IMR-90 (cell line): ENCODE data around the gene INPP5A. TPM values are rescaled to one million over a fixed set of nuclear protein-coding genes. Genes with fewer than 3 reads are reported as not detected.

ENCODE experiments used
- ATAC-seq: fragments of 200-7000 bp; cut with Tn5 transposase; 2 replicates; pipeline ENCODE4 v1.9.1; 2020; ENCODE audit warnings: low read depth, mild to moderate bottlenecking, moderate library complexity
- BruUV-seq: library from RNA; stranded (reverse); fragments of 400-500 nt; replicated peaks from 2 replicates; lab custom pipeline; 2021; lab: Mats Ljungman, UMichigan
- CTCF ChIA-PET: fragments of 300-600 bp; formaldehyde crosslinking; extraction: SDS; loops from one replicate; lab custom pipeline; 2021; ENCODE audit warnings: antibody characterized with exemption; lab: Yijun Ruan, JAX
- POLR2A ChIA-PET: fragments of 300-600 bp; sonication (Branson Sonifier 250); formaldehyde crosslinking; loops from one replicate; lab custom pipeline; 2022; ENCODE audit warnings: antibody characterized with exemption; ENCODE audit not compliant: unreplicated experiment; lab: Charles Lee
- DNase-seq: peaks from one replicate; pipeline ENCODE4 v3.0.0; 2013
- H2AFZ ChIP-seq: replicated peaks from 2 replicates; pipeline ENCODE3; 2013; ENCODE audit warnings: low read length, mild to moderate bottlenecking; ENCODE audit not compliant: poor library complexity
- H2AK5ac ChIP-seq: 2 replicates; pipeline ENCODE4 v1.6.1; 2013; ENCODE audit warnings: low read depth, low read length, inconsistent platforms
- H2AK9ac ChIP-seq: replicated peaks from 2 replicates; pipeline ENCODE3; 2013; ENCODE audit warnings: mild to moderate bottlenecking, low read depth, low read length, moderate library complexity; ENCODE audit not compliant: poor library complexity
- H2BK120ac ChIP-seq: 2 replicates; pipeline ENCODE4 v1.6.1; 2013; ENCODE audit warnings: low read depth, low read length, inconsistent platforms
- H2BK15ac ChIP-seq: 3 replicates; pipeline ENCODE4 v1.6.1; 2013; ENCODE audit warnings: low read depth, low read length, inconsistent platforms
- H2BK20ac ChIP-seq: 2 replicates; pipeline ENCODE4 v1.6.1; 2013; ENCODE audit warnings: low read depth, mild to moderate bottlenecking, inconsistent platforms, low read length, moderate library complexity
- H2BK5ac ChIP-seq: 2 replicates; pipeline ENCODE4 v1.6.1; 2013; ENCODE audit warnings: mild to moderate bottlenecking, low read depth, low read length, inconsistent platforms; ENCODE audit not compliant: poor library complexity, severe bottlenecking
- H3K14ac ChIP-seq: replicated peaks from 2 replicates; pipeline ENCODE4 v1.6.1; 2013; ENCODE audit warnings: low read depth, low read length, inconsistent platforms
- H3K18ac ChIP-seq: 2 replicates; pipeline ENCODE4 v1.6.1; 2013; ENCODE audit warnings: low read depth, low read length, control low read depth
- H3K23ac ChIP-seq: 2 replicates; pipeline ENCODE4 v1.6.1; 2013; ENCODE audit warnings: low read depth, low read length, inconsistent platforms
- H3K27ac ChIP-seq: 2 replicates; pipeline ENCODE4 v1.5.1; 2013; ENCODE audit warnings: mild to moderate bottlenecking, control low read depth, low read length; ENCODE audit not compliant: insufficient read depth
- H3K27me3 ChIP-seq: 2 replicates; pipeline ENCODE4 v1.6.1; 2013; ENCODE audit warnings: low read length; ENCODE audit not compliant: control insufficient read depth, insufficient read depth
- H3K36me3 ChIP-seq: 2 replicates; pipeline ENCODE4 v1.6.1; 2013; ENCODE audit warnings: low read length, mixed read lengths; ENCODE audit not compliant: control insufficient read depth, insufficient read depth
- H3K4ac ChIP-seq: 2 replicates; pipeline ENCODE4 v1.6.1; 2013; ENCODE audit warnings: low read depth, low read length, inconsistent platforms
- H3K4me1 ChIP-seq: 2 replicates; pipeline ENCODE4 v1.6.1; 2013; ENCODE audit warnings: low read length, mixed read lengths; ENCODE audit not compliant: control insufficient read depth, insufficient read depth
- H3K4me2 ChIP-seq: 2 replicates; pipeline ENCODE4 v1.6.1; 2013; ENCODE audit warnings: low read depth, mild to moderate bottlenecking, control low read depth, low read length, moderate library complexity
- H3K4me3 ChIP-seq: 2 replicates; pipeline ENCODE4 v1.5.1; 2013; ENCODE audit warnings: low read depth, mild to moderate bottlenecking, control low read depth, low read length, moderate library complexity; ENCODE audit not compliant: insufficient read depth
- H3K56ac ChIP-seq: 2 replicates; pipeline ENCODE4 v1.6.1; 2013; ENCODE audit warnings: low read length, inconsistent platforms; ENCODE audit not compliant: insufficient read depth; ENCODE audit errors: extremely low read depth
- H3K79me1 ChIP-seq, 2 experiments: 2 replicates each; pipeline ENCODE4 v1.6.1; 2013; ENCODE audit warnings: low read length in 2 of 2, inconsistent platforms in 1 of 2, low read depth in 1 of 2
- H3K9ac ChIP-seq: 2 replicates; pipeline ENCODE4 v1.6.1; 2013; ENCODE audit warnings: low read depth, low read length, control low read depth
- H3K9me1 ChIP-seq: 2 replicates; pipeline ENCODE4 v1.6.1; 2013; ENCODE audit warnings: low read length, inconsistent platforms; ENCODE audit not compliant: insufficient read depth
- H3K9me3 ChIP-seq: 2 replicates; pipeline ENCODE4 v1.6.1; 2013; ENCODE audit warnings: low read length; ENCODE audit not compliant: control insufficient read depth, insufficient read depth
- H4K20me1 ChIP-seq: 2 replicates; pipeline ENCODE4 v1.6.1; 2013; ENCODE audit warnings: low read length, inconsistent platforms; ENCODE audit not compliant: insufficient read depth
- H4K5ac ChIP-seq: 2 replicates; pipeline ENCODE4 v1.6.1; 2013; ENCODE audit warnings: mild to moderate bottlenecking, low read depth, low read length, control low read depth
- H4K8ac ChIP-seq, 2 experiments: 2 replicates each; pipeline ENCODE4 v1.6.1; 2013; ENCODE audit warnings: low read depth in 2 of 2, low read length in 2 of 2, control low read depth in 1 of 2, inconsistent platforms in 1 of 2
- H4K91ac ChIP-seq: 2 replicates; pipeline ENCODE4 v1.6.1; 2013; ENCODE audit warnings: low read depth, low read length, inconsistent platforms; ENCODE audit not compliant: insufficient read depth
- BHLHE40 ChIP-seq: fragments of 150-350 bp; IDR thresholded peaks from 2 replicates; pipeline ENCODE4 v1.6.1; 2016; ENCODE audit warnings: mild to moderate bottlenecking, low read depth, low read length
- CEBPB ChIP-seq: IDR thresholded peaks from 2 replicates; pipeline ENCODE4 v1.6.1; 2012; ENCODE audit warnings: low read depth, low read length, improper control_type of control experiment
- CHD1 ChIP-seq: IDR thresholded peaks from 2 replicates; pipeline ENCODE4 v1.6.1; 2012; ENCODE audit warnings: low read depth, low read length, improper control_type of control experiment
- ELK1 ChIP-seq: fragments of 150-350 bp; IDR thresholded peaks from 2 replicates; pipeline ENCODE4 v1.6.1; 2016; ENCODE audit warnings: low read depth, mild to moderate bottlenecking, low read length, moderate library complexity, borderline replicate concordance
- FOS ChIP-seq: fragments of 150-350 bp; IDR thresholded peaks from 2 replicates; pipeline ENCODE4 v1.6.1; 2016; ENCODE audit warnings: low read depth, low read length
- MAFK ChIP-seq: IDR thresholded peaks from 2 replicates; pipeline ENCODE4 v1.6.1; 2012; ENCODE audit warnings: low read depth, low read length, improper control_type of control experiment
- MAZ ChIP-seq: IDR thresholded peaks from 2 replicates; pipeline ENCODE4 v1.6.1; 2012; ENCODE audit warnings: low read depth, mild to moderate bottlenecking, low read length, improper control_type of control experiment, moderate library complexity, borderline replicate concordance
- MXI1 ChIP-seq: IDR thresholded peaks from 2 replicates; pipeline ENCODE4 v1.6.1; 2012; ENCODE audit warnings: low read depth, mild to moderate bottlenecking, low read length, moderate library complexity, borderline replicate concordance
- NFE2L2 ChIP-seq: fragments of 150-350 bp; IDR thresholded peaks from 2 replicates; pipeline ENCODE4 v1.6.1; 2016; ENCODE audit warnings: low read depth, mild to moderate bottlenecking, low read length
- RAD21 ChIP-seq: IDR thresholded peaks from 2 replicates; pipeline ENCODE4 v1.6.1; 2012; ENCODE audit warnings: low read length, improper control_type of control experiment
- RFX5 ChIP-seq: IDR thresholded peaks from 2 replicates; pipeline ENCODE4 v1.8.0; 2012; ENCODE audit warnings: low read depth, mild to moderate bottlenecking, low read length, moderate library complexity
- SMC3 ChIP-seq: fragments of 150-350 bp; IDR thresholded peaks from 2 replicates; pipeline ENCODE4 v1.6.1; 2016; ENCODE audit warnings: low read depth, mild to moderate bottlenecking, antibody characterized with exemption, low read length, moderate library complexity
- WGBS, 2 experiments: methylation state at CpG; one replicate each; pipeline versions ENCODE4 v1.1.5 to v1.1.7; 2013; ENCODE audit warnings: missing lambda C conversion rate in 2 of 2; ENCODE audit not compliant: insufficient read length in 1 of 2; ENCODE audit errors: extremely low coverage in 2 of 2; 5-methylcytosine and 5-hydroxymethylcytosine counted together
- dilution Hi-C: fragments of 300-500 bp; cut with HindIII; formaldehyde crosslinking; loops from one replicate; pipeline ENCODE4 v1.14.3; 2018; ENCODE audit warnings: low sequenced_read_pairs; ENCODE audit not compliant: unreplicated experiment
- in situ Hi-C: fragments of 300-500 bp; cut with MboI; formaldehyde crosslinking; loops from 3 replicates; pipeline ENCODE4 v1.14.3; 2019; ENCODE audit warnings: low sequenced_read_pairs, inconsistent platforms, mixed read lengths
- intact Hi-C: fragments of 100-400 bp; cut with micrococcal nuclease; formaldehyde crosslinking; loops from 2 replicates; pipeline ENCODE4 v1.10.0; 2022
- polyA plus RNA-seq, 3 experiments: library from polyadenylated mRNA; depleted of rRNA; stranded (reverse); fragments of >200 nt; gene quantifications; 2 replicates each; pipeline ENCODE4 v1.2.3, GENCODE V29; 2012; ENCODE audit warnings: low replicate concordance in 1 of 3
- total RNA-seq: library from RNA; depleted of rRNA; stranded (reverse); fragments of >200 nt; gene quantifications from 2 replicates; pipeline ENCODE4 v1.2.3, GENCODE V29; 2012
- TF ChIP-seq, protein P1 (sequence below): fragments of 150-350 bp; IDR thresholded peaks from 2 replicates; pipeline ENCODE4 v1.6.1; 2017; ENCODE audit warnings: mild to moderate bottlenecking, antibody characterized with exemption, low read length, low read depth
- TF ChIP-seq, protein P2 (sequence below): conservative IDR thresholded peaks from 2 replicates; pipeline ENCODE4 v1.5.1; 2012; ENCODE audit warnings: mild to moderate bottlenecking, low read depth, low read length, improper control_type of control experiment

INPP5A gene
- total and polyA plus RNA-seq, 2 of the 4 experiments (the other 2 are of a cell fraction): 21.4 to 36.7 TPM

- POLR2A ChIA-PET: no interaction called here
- no peak overlapping the region for H2BK15ac ChIP-seq
- no peak overlapping the region for H3K4me2 ChIP-seq
- H2BK120ac ChIP-seq: no peak overlapping the region
- ATAC-seq (no peak), DNase-seq (no peak)
- H3K9me3 ChIP-seq: no peaks in the 10 kb centered on the region
- no peaks in the 10 kb centered on the region for H3K4me1 ChIP-seq
- WGBS, 2 experiments: 96% methylated on average over 16 of the region's 32 CpGs; no CpG with 5 or more reads in 1 of the 2 experiments
- H3K27ac ChIP-seq: no peak overlapping the region
- in situ Hi-C loops (no loop called here), dilution Hi-C loops (no loop called here), intact Hi-C loops (no loop called here)
- H3K4me3 ChIP-seq: no peak overlapping the region
- H3K4ac ChIP-seq: no peak overlapping the region
- H3K18ac ChIP-seq: no peak overlapping the region
- BruUV-seq: no TSS peak
- peaks cover 19 to 81% of the 10 kb centered on the region in 2 experiments for H3K79me1 ChIP-seq
- no peak overlapping the region for H4K8ac ChIP-seq
- H4K91ac ChIP-seq: no peak overlapping the region
- no peak overlapping the region; the same call in 1 of the 2 replicates for H2AK5ac ChIP-seq
- no peak overlapping the region for H2BK5ac ChIP-seq
- H2BK20ac ChIP-seq: no peak overlapping the region
- peak overlapping the region; percentile 43 for H2AFZ ChIP-seq
- H3K27me3 ChIP-seq: no peaks in the 10 kb centered on the region
- no peak overlapping the region for H3K56ac ChIP-seq
- H3K23ac ChIP-seq: no peak overlapping the region
- CTCF ChIA-PET: no interaction called here
- peaks cover 89% of the 10 kb centered on the region for H4K20me1 ChIP-seq
- no peak overlapping the region for H3K14ac ChIP-seq
- H4K5ac ChIP-seq: no peak overlapping the region
- no peak overlapping the region for H3K9ac ChIP-seq
- H3K36me3 ChIP-seq: peaks cover 2% of the 10 kb centered on the region; the same call in 1 of the 2 replicates
- peaks cover 11% of the 10 kb centered on the region for H3K9me1 ChIP-seq
- H2AK9ac ChIP-seq: no peak overlapping the region
- TF ChIP-seq BHLHE40: no peak
- no peak for TF ChIP-seq MXI1
- TF ChIP-seq CEBPB: no peak
- no peak for TF ChIP-seq MAZ
- no peak for TF ChIP-seq NFE2L2
- TF ChIP-seq ELK1: no peak
- no peak for TF ChIP-seq FOS
- TF ChIP-seq SMC3: no peak
- no peak for TF ChIP-seq CHD1
- TF ChIP-seq, protein P1, sequence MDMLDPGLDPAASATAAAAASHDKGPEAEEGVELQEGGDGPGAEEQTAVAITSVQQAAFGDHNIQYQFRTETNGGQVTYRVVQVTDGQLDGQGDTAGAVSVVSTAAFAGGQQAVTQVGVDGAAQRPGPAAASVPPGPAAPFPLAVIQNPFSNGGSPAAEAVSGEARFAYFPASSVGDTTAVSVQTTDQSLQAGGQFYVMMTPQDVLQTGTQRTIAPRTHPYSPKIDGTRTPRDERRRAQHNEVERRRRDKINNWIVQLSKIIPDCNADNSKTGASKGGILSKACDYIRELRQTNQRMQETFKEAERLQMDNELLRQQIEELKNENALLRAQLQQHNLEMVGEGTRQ: no peak
- TF ChIP-seq, protein P2, sequence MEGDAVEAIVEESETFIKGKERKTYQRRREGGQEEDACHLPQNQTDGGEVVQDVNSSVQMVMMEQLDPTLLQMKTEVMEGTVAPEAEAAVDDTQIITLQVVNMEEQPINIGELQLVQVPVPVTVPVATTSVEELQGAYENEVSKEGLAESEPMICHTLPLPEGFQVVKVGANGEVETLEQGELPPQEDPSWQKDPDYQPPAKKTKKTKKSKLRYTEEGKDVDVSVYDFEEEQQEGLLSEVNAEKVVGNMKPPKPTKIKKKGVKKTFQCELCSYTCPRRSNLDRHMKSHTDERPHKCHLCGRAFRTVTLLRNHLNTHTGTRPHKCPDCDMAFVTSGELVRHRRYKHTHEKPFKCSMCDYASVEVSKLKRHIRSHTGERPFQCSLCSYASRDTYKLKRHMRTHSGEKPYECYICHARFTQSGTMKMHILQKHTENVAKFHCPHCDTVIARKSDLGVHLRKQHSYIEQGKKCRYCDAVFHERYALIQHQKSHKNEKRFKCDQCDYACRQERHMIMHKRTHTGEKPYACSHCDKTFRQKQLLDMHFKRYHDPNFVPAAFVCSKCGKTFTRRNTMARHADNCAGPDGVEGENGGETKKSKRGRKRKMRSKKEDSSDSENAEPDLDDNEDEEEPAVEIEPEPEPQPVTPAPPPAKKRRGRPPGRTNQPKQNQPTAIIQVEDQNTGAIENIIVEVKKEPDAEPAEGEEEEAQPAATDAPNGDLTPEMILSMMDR: no peak
- TF ChIP-seq MAFK: no peak
- TF ChIP-seq RFX5: no peak
- TF ChIP-seq RAD21: no peak
Observed at GRCh38 chr10:132558516-132559413, 21.2 kb downstream of the INPP5A start.
